ENCODE results near the gene CNTN3. TPM values are rescaled to one million over a fixed set of nuclear protein-coding genes. Genes with fewer than 3 reads are reported as not detected.
A peak's percentile ranks its signal among the peaks of the same experiment; 100 is the strongest.

Gene CNTN3
- polyA plus RNA-seq, 1 donor from 2014 or later = 31.8 TPM

- Histone ChIP-seq H3F3A (ENCODE audit: insufficient read depth, low read length, poor library complexity, severe bottlenecking) (no peaks in the 10 kb centered on the region), H3K4me2 (ENCODE audit: low read length) (no peak overlapping the region), H4K20me1 (ENCODE audit: insufficient read depth) (no peaks in the 10 kb centered on the region), H3K9ac (ENCODE audit: low read length) (no peak overlapping the region), H3K79me2 (replicated peaks; ENCODE audit: insufficient read depth, low read length) (no peaks in the 10 kb centered on the region), H2AFZ (ENCODE audit: low read depth, low read length) (no peak overlapping the region), H3K4me3 (ENCODE audit: low read length) (no peak overlapping the region), H3K27me3 (ENCODE audit: insufficient read depth, low read depth, low read length) (no peaks in the 10 kb centered on the region), H3K36me3 (ENCODE audit: insufficient read depth, low read length) (no peaks in the 10 kb centered on the region), H3K9me3 (ENCODE audit: low read length) (no peaks in the 10 kb centered on the region), H3K27ac (ENCODE audit: low read length) (no peak overlapping the region), H3K9me2 (ENCODE audit: insufficient read depth, low read length) (no peaks in the 10 kb centered on the region)
- TF ChIP-seq RAD21 (conservative IDR thresholded peaks at IDR 0.05) (peak; percentile 69), TAF1 (IDR thresholded peaks at IDR 0.05; ENCODE audit: low read depth) (no peak), CTCF (IDR thresholded peaks at IDR 0.05; ENCODE audit: poor library complexity, severe bottlenecking) (peak; percentile 62), REST (IDR thresholded peaks at IDR 0.05; ENCODE audit: borderline replicate concordance) (no peak), EP300 (conservative IDR thresholded peaks at IDR 0.05; ENCODE audit: poor library complexity, severe bottlenecking) (no peak), POLR2AphosphoS5 (IDR thresholded peaks at IDR 0.05) (no peak), EZH2 (IDR thresholded peaks at IDR 0.05; ENCODE audit: borderline replicate concordance, insufficient read depth, low read length, poor library complexity, severe bottlenecking) (no peak), SMC3 (conservative IDR thresholded peaks at IDR 0.05; ENCODE audit: poor library complexity) (peak; percentile 74)
These were observed 16.1 kb upstream of the CNTN3 start for GRCh38 chr3:74630602-74631001.

GRCh38 chr3:74626011-74626410 is 11.6 kb upstream of the CNTN3 start:
- Histone ChIP-seq H3K27ac (ENCODE audit: low read length) (no peak overlapping the region), H3K9ac (ENCODE audit: low read length) (no peak overlapping the region), H3K9me3 (ENCODE audit: low read length) (no peaks in the 10 kb centered on the region), H3K79me2 (replicated peaks; ENCODE audit: insufficient read depth, low read length) (no peaks in the 10 kb centered on the region), H3K27me3 (ENCODE audit: insufficient read depth, low read depth, low read length) (no peaks in the 10 kb centered on the region), H3F3A (ENCODE audit: insufficient read depth, low read length, poor library complexity, severe bottlenecking) (no peaks in the 10 kb centered on the region), H2AFZ (ENCODE audit: low read depth, low read length) (no peak overlapping the region), H3K4me2 (ENCODE audit: low read length) (no peak overlapping the region), H3K9me2 (ENCODE audit: insufficient read depth, low read length) (no peaks in the 10 kb centered on the region), H4K20me1 (ENCODE audit: insufficient read depth) (no peaks in the 10 kb centered on the region), H3K4me3 (ENCODE audit: low read length) (no peak overlapping the region), H3K36me3 (ENCODE audit: insufficient read depth, low read length) (no peaks in the 10 kb centered on the region)
- no peak for TF ChIP-seq EP300 (conservative IDR thresholded peaks at IDR 0.05; ENCODE audit: poor library complexity, severe bottlenecking)
- no peak for TF ChIP-seq RAD21 (conservative IDR thresholded peaks at IDR 0.05)
- no peak for TF ChIP-seq POLR2AphosphoS5 (IDR thresholded peaks at IDR 0.05)
- TF ChIP-seq EZH2 (IDR thresholded peaks at IDR 0.05; ENCODE audit: borderline replicate concordance, insufficient read depth, low read length, poor library complexity, severe bottlenecking) = no peak
- no peak for TF ChIP-seq SMC3 (conservative IDR thresholded peaks at IDR 0.05; ENCODE audit: poor library complexity)
- no peak for TF ChIP-seq MXI1 (conservative IDR thresholded peaks at IDR 0.05; ENCODE audit: poor library complexity, severe bottlenecking)
- no peak for TF ChIP-seq TAF1 (IDR thresholded peaks at IDR 0.05; ENCODE audit: low read depth)
- no peak for TF ChIP-seq CTCF (IDR thresholded peaks at IDR 0.05; ENCODE audit: poor library complexity, severe bottlenecking)
- TF ChIP-seq REST (IDR thresholded peaks at IDR 0.05; ENCODE audit: borderline replicate concordance) = no peak
